Measurements from ENCODE around the gene RBMX.
"Not testable (repeated sequence)": the region's sequence is repeated elsewhere in the genome, so short reads cannot be mapped to it uniquely, and the experiment has no call there.

Gene RBMX

DNA sequence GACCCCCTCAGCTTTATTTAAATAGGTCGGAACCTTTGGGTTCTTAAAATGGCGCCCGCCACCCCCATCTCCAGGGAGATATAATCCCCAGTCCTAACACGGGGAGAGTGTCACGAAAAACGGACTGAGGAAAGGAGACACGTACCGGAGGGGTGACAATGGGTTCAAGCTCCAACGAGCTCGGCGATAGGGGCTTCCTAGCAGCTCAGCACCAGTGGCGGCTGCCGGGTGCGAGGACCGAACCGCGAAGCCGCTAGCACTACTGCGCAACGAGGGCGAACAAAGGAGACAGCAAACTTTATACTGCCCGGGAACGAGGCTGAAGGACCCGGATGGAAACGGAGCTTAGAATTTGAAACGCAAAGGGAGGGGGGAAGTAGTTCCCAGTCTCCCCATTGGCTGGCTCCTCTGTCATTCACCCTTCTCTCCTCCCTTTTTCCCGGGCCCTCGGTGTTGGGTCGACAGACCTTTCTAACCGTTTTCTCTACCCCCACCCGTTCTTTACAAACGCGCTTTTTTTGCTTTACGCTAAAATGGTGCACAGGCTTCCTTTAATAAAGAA lies at the start of gene RBMX:
Gene RBMX (minus strand): TSS at position 274 of the 562 bp plus-strand sequence. CDS start 1,298 bp downstream, outside the sequence.
- peak; percentile 88 for DNase-seq

DNA sequence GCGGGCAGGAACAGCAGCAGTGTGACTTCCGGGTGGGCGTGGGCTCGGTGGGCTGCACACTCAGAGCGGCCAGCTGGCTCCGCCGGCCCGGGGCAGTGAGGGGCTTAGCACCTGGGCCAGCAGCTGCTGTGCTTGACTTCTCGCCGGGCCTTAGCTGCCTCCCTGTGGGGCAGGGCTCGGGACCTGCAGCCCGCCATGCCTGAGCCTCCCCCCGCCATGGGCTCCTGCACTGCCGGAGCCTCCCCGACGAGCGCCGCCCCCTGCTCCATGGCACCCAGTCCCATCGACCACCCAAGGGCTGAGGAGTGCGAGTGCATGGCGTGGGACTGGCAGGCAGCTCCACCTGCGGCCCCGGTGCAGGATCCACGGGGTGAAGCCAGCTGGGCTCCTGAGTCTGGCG lies 40.9 kb upstream of the RBMX start:
- not testable (repeated sequence) for DNase-seq

DNA sequence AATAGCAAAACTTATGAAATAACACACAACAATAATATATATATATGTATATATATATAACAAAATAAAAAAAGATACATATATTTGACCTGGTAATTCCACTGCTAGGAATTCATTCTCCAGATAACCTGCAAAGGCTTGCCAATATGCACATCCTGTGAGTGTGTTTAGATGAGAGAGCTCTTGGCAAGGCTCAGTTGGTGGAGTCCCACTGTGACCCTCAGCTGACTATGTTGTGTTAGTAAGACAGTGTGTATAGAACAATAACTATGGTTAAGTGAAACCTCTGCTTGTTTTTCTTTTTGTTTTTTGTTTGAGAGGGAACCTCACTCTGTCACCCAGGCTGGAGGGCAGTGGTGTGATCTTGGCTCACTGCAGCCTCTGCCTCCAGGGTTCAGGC lies 39.5 kb upstream of the RBMX start:
- no peak for DNase-seq

DNA sequence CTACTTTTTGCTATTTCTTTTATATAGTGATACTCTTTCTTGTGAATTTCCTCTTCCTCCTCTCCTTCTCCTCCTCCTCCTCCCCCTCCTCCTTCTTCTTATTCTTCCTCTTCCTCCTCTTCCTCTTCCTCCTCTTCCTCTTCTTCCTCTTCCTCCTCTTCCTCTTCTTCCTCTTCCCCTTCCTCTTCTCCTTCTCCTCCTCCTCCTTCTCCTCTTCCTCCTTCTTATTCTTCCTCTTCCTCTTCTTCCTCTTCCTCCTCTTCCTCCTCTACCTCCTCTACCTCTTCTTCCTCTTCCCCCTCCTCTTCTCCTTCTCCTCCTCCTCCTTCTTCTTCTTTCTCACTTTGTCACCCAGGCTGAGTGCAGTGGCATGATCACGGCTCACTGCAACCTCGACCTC lies 36.3 kb upstream of the RBMX start:
- DNase-seq, result no peak

DNA sequence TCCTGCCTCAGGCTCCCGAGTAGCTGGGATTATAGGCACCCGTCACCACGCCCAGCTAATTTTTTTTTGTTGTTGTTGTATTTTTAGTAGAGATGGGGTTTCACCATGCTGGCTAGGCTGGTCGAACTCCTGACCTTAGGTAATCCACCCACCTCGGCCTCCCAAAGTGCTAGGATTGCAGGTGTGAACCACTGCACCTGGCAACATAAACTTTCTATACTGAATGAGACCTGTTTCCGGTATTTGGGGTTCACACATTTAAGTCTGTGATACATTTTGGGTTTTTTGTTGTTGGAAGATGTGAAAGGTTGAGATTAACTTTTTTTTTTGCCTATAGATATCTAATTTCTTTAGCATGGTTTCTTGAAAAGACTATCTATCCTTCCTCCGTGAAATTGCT lies 31.1 kb upstream of the RBMX start:
- not testable (repeated sequence) for DNase-seq

DNA sequence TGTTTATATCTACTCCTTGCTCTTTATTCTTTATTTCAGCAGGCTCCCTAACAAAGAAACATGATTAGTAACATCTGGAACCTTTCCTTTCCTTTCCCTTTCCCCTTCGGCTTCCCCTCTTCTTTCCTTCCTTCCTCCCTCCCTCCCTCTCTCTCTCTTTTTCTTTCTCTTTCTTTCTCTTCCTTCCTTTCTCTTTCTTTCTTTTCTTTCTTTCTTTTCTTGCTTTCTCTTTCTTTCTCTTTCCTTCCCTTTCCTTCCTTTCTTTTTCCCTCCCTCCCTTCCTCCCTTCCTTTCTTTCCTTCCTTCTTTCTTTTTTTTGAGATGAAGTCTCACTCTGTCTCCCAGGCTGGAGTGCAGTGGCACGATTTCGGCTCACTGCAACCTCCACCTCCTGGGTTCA lies 30.7 kb upstream of the RBMX start:
- no peak for DNase-seq

DNA sequence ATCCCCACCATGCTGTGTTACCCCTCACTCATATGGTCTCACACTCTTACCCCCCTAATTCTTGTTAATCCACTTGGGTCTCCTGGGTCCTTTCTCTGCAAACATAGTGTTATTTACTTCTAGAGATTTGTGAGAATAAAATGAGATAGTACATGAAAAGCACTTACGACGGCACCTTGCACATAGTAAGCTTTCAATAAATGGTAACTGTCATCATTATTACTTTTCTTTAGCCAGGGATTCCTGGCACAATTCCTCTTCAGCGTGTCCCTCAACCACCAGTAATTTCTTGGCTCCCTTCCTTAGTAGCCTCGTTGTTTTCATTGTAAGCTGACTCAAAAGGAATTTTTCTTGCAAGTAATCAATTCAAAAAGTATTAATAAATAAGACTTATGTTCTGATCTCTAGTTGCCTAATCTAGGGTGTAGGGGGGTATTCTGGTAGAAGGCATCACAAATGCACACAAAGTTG lies 30.1 kb upstream of the RBMX start:
- DNase-seq, result no peak

DNA sequence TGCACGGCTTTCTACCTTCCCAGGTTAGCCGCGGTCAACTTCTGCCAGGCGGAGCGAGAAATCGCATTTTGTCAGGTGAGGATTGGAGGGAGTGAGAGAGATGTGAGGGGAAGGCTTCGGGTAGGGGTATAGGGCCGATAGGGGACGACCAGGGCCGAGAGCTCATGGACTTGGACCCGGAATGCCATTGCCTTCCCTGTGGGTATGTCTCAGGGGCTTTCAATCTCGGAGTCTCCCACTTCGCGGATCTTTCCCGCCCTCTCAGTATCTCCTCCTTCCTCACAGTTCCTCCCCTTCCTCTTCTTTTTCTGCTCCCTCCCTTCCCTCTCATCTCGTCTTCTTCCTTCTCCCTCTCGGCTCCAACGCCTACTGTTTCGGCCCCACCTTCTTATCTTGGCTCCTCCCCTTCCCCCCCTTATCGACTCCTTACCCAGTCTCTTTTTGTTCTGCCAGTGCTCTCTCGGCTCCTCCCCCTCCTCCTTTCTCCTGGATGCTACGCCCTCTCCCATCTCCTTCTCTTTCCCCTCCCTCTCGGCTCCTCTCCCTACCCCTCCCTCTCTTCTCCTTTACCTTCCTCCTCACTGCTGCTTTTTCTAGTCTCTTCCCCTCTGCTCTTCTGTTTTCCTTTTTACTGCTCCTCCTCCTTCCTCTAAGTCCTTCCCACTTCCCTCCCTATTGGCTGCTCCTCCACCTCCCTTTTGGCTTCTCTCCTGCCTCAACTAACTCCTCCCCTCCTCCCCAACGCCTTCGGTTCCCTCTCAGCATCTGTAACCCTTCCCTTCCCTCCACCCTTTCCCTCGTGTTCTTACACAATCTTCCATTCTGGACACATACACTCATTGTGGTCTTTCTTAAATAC lies 29.4 kb upstream of the RBMX start:
- peak; percentile 51 for DNase-seq

DNA sequence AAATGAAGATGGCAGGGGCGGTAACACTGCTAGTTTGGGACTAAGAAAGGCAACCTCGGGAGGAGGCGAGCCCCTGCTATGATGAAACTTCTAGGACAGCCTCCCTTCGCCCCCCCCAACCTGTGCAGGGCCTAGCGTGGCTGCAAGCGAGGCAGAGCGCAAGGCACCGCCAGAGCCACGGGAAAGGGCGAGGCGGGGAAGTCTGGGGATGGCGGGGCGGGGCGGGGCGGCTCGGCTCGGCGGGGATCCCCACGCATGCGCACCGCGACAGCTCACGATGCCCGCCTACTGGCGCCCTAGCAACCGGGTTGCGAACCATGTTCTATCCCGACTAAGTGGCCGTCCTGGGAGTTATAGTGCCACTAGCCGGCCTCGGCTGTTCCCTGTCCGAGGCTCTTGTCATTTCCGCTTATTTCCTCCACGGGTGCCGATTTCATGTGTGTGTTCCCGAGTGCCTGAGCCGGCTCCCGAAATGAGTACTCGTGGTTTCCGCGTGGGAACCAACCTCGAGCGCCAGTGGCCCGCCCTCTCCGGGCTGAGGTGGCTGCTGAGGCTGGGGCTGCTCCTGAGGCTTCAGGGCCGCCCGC lies 28.7 kb upstream of the RBMX start:
- DNase-seq, result peak; percentile 70

DNA sequence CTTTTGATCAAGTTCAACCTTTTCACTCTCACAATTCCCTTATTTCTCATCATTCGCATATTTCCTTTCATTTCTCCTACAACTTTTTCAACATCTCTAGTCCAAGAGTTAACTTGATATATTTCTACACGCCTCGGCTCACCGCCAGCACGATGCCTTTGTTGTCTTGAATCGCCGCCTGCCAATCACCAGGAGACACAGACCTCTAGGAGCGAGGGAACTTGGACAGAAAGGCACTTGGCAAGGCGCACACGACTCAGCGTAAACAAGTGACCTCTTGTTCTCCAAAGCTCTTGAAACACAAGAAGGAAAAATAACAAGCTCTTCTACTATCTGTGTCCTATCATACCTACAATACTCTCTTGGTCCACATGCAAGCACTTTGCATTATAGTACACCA lies 27.1 kb upstream of the RBMX start:
- DNase-seq, result no peak

DNA sequence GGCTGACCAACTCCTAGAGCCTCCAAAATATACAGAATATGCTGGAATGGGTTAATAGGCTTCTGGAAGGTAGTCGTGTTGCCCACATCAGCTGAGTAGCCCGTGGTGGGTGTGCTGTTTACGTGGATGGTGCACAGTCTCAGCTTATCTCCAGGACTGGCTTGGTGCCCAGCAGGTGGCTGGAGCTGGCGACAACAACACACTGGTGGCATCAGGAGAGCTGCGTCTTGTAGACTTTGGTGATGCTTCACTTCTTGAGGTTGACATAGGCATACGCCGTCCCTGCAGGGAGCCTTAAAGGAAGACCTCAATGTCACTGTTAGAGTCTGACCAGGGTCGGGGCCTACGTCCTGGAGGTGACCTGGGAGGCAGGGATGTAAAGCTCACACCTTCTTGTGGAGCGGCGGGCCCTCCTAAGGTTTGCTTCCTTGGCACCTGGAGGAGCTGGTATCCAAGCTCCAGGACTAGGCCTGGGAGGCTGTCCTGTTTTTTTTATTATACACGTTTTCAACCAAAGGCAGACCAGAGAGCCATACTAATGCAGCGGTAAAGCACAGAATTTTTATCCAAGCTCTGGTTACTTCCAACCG lies 26.5 kb upstream of the RBMX start:
- no peak for DNase-seq

DNA sequence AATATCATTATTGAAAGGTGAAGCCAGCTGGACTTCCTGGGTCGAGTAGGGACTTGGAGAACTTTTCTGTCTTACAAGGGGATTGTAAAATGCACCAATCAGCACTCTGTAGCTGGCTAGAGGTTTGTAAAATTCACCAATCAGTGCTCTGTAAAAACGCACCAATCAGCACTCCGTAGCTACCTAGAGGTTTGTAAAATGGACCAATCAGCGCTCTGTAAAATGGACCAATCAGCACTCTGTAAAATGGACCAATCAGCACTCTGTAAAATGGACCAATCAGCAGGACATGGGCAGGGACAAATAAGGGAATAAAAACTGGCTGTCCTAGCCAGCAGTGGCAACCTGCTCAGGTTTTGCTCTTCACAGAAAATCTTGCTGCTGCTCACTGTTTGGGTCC lies 23.5 kb upstream of the RBMX start:
- DNase-seq, result not testable (repeated sequence)

DNA sequence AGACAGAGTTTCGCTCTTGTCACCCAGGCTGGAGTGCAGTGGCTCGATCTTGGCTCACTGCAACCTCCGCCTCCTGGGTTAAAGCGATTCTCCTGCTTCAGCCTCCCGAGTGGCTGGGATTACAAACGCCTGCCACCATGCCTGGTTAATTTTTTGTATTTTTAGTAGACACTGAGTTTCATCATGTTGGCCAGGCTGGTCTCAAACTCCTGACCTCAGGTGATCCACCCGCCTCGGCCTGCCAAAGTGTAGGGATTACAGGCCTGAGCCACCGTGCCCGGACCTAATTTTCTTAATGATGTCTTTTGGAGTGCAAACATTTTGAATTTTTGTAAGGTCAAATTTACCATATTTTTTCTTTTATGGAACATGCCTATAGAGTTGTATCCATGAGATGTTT lies 19.5 kb upstream of the RBMX start:
- DNase-seq, result not testable (repeated sequence)

DNA sequence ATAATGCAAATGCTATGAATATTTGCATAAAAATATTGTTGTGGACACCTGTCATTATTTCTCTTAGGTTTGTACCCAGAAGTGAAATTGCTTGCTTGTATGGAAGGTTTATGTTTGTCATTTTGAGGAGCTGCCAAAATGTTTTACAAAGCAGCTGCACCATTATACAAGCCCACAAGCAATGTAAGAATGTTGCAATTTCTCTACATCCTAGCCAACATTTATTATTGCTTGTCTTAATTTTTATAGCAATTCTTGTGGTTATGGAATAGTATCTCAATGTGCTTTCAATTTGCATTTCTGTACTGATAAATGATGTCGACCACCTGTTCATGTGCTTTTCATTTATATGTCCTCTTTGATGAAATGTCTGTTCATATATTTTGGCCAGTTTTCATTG lies 18.7 kb upstream of the RBMX start:
- DNase-seq, result no peak

DNA sequence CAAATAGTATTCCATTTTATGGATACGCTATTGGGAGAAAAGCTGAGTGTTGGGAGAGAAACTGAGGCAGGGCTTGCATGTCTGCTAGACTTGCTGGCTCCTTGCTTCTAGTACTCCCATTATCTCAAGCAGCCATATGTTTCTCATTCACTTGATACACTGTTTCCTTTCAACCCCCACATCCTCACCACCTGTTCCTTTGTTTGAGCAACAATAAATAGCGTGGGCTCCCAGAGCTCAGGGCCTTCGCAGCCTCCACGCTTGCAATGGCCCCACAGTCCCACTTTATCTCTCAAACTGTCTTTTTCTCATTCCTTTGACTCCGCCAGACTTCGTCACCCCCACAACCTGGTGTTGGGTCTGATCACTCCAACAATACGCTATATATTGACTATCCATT lies 18.2 kb upstream of the RBMX start:
- DNase-seq, result not testable (repeated sequence)

DNA sequence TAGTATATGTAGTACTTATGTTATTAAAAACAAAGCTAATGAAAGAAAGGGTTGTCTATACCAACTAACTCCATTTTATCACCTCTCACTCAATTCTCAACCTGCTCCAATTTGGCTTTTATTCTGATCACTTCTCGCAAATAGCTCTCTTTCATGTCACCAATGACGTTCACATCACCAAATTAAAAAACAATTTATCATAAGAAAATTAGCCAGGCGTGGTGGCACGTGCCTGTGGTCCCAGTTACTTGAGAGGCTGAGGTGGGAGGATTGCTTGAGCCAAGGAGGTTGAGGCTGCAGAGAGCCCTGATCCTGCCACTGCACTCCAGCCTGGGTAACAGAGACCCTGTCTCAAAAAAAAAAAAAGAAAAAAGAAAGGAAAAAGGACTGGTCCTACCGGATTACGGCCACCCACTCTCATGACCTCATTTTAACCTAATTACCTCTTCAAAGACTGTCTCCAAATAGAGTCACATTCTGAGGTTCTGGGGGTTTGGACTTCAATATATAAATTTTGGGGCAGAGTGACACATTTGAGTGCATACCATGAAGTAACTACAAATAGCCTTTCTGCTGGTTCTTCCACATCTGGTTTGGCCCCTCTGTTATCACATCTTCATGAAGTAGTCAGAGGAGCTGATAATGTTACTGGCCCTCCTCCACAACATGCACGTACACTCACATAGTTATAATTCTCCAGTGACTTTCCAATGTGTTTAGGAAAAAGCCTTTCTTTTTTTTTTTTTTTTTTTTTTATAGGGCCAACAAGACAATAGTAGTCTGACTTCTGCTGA lies 15.8 kb upstream of the RBMX start:
- no peak for DNase-seq

DNA sequence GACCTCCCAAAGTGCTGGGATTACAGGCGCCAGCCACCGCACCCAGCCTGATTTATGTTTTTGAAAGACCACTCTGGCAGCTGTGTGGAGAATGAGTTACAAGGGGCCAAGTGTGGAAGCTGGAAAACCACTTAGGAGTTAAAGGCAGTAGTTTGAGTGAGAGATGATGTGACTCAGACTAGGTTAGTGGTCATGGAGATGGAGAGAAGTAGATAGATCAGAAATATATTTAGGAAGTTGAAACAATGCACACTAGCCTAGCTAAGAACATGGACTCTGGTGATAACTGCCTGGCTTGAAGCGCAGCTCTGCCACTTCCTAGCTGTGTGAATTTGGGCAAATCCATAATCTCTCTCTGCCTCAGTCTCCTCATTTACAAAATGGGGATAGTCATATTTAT lies 11.9 kb upstream of the RBMX start:
- DNase-seq, result no peak

DNA sequence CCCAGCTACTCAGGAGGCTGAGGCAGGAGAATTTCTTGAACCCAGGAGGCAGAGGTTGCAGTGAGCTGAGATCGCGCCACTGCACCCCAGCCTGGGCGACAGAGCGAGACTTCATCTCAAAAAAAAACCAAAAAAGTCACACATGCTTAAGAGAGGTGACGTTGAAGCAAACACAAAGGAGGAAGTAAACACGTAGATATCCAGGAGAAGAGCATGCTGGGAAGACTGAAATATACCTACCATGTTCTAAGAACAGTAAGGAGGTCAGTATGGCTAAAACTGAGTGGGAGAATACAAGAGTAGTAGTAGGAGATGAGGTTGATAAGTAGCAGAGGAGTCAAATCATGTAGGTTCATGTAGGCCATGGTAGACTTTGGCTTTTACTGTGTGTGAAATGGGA lies 10.1 kb upstream of the RBMX start:
- not testable (repeated sequence) for DNase-seq

DNA sequence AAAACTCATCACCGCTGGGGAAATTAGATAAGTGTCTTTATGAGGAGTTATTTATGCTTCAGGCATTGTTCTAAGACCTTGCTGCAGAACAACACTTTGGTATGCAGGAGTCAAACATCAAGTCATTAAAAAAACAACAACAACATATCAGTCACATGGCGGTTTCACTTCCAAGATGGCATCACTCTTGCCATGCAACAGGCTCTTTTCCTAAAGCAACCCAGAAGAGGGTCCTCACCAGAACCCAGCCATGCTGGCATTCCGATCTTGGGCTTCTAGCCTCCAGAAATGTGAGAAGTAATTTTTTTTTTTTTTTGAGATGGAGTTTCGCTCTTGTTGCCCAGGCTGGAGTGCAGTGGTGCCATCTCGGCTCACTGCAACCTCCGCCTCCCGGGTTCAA lies 8.7 kb upstream of the RBMX start:
- no peak for DNase-seq

DNA sequence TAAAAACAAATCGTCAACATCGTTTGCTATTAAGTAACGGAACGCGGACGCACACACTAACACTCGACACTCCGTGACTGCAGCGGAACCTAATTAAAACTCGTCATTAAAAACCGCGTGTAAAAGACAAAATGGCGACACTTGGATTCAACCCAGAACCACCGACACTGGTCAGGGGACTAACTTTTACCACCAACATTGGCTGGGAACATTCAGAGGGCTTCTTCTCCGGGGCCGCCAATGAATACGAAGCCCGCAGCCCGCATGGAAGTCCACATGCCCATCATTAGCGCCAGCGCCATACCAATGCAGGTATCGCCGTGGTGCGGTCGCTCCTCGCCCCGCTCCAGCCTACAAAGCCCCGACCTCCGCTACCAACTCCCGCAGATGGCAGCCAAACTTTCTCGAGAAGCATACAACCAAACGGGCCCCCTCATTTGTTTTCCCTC lies 498 bp downstream of the RBMX start:
- no peak for DNase-seq

DNA sequence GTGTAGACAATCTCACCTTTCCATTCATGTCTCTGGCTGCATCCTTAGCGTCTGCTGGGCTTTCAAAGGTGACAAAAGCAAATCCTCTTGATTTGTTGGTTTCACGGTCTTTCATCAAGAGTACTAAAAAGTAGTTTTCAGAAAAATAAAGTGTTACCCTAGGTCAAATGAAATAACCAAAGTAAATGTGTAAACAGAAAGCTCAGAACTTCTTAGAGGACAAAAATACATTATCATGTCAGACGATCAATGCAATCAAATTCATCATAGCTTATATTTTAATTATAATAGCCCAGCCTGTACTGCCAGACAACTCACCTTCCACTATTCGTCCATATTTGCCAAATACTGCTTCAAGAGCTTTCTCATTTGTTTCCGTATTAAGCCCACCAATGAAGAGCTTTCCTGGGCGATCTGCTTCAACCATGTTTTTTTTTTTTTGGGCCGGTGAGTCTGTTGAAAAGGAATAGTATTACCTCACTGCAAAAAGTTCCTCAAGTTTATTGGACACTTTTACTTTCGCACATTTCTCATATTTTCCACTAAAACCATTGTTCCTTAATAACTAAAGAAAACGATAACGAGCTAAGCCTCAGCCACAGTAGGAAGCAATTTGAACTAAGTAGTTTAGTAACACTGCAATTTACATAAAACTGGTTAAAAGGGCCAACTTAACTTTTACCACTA lies 1.4 kb downstream of the RBMX start:
- no peak for DNase-seq

DNA sequence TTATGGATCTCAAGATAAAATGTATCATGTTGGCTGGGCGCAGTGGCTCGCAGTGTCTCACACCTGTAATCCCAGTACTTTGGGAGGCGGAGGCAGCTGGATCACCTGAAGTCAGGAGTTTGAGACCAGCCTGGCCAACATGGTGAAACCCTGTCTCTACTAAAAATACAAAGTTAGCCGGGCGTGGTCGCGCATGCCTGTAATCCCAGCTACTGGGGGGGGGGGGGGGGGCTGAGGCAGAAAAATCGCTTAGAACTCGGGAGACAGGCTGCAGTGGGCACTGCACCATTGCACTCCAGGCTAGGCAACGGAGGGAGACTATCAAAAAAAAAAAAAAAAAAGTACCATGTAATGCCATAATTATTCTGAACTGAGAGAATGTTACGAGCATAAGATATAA lies 2.1 kb downstream of the RBMX start:
- no peak for DNase-seq
